Endothelial cell of umbilical vein (primary cell): Measurements from ENCODE around the gene TBC1D9. TPM values are rescaled to one million over a fixed set of nuclear protein-coding genes. Genes with fewer than 3 reads are reported as not detected.

Experiments used
- BruUV-seq: library from RNA; stranded (reverse); fragments of 400-500 nt; replicated peaks from 2 replicates; lab custom pipeline; 2021; lab: Mats Ljungman, UMichigan
- CTCF ChIA-PET: fragments of 300-600, 350-600 bp; sonication (Branson Sonifier 250); formaldehyde crosslinking; loops from one replicate; lab custom pipeline; 2021; ENCODE audit warnings: antibody characterized with exemption, inconsistent platforms; lab: Charles Lee
- POLR2A ChIA-PET: fragments of 300-600, 350-600 bp; sonication (Branson Sonifier 250); formaldehyde crosslinking; loops from one replicate; lab custom pipeline; 2021; ENCODE audit warnings: antibody characterized with exemption, inconsistent platforms; lab: Charles Lee
- DNase-seq: peaks from one replicate; pipeline ENCODE4 v3.0.0-alpha.2; 2011; ENCODE audit warnings: low read depth, low spot score
- FAIRE-seq: peaks from 2 replicates; lab custom pipeline; 2011; peaks lifted over from hg19 to GRCh38; lab: Jason Lieb, UNC
- H2AFZ ChIP-seq: 2 replicates; pipeline ENCODE4 v1.6.0; 2012; ENCODE audit warnings: low read depth, low read length, control low read depth, inconsistent platforms
- H3K27ac ChIP-seq: 2 replicates; pipeline ENCODE4 v1.5.1; 2011; ENCODE audit warnings: low read depth, mild to moderate bottlenecking, control low read depth, low read length, moderate library complexity; ENCODE audit not compliant: insufficient read depth
- H3K27me3 ChIP-seq, 2 experiments: 2 replicates each; pipeline versions ENCODE4 v1.6.0 to v1.6.1; 2011; ENCODE audit warnings: low read length in 2 of 2, mixed read lengths in 1 of 2; ENCODE audit not compliant: control insufficient read depth in 2 of 2, insufficient read depth in 2 of 2
- H3K36me3 ChIP-seq, 2 experiments: 2 replicates in 1 of 2; 3 replicates in 1 of 2; pipeline ENCODE4 v1.5.1; 2011; ENCODE audit warnings: low read length in 2 of 2, mild to moderate bottlenecking in 1 of 2, moderate library complexity in 1 of 2; ENCODE audit not compliant: control insufficient read depth in 2 of 2, insufficient read depth in 2 of 2; ENCODE audit errors: extremely low read depth in 1 of 2
- H3K4me1 ChIP-seq: 3 replicates; pipeline ENCODE4 v1.5.1; 2011; ENCODE audit warnings: mild to moderate bottlenecking, low read length; ENCODE audit not compliant: control insufficient read depth, insufficient read depth; ENCODE audit errors: extremely low read depth
- H3K4me2 ChIP-seq: 2 replicates; pipeline ENCODE4 v1.6.1; 2011; ENCODE audit warnings: low read length, control low read depth, mixed read lengths; ENCODE audit not compliant: insufficient read depth
- H3K4me3 ChIP-seq, 3 experiments: fragments of 200-600 bp in 1 of 3; sonication (generic), shearing (Covaris generic) in 1 of 3; replicated peaks in 1 of 3; 2 replicates each; pipeline ENCODE4 v1.5.1; 2011 to 2016; ENCODE audit warnings: control low read depth in 3 of 3, low read length in 3 of 3, mild to moderate bottlenecking in 2 of 3, inconsistent platforms in 1 of 3, low read depth in 1 of 3, moderate library complexity in 1 of 3; ENCODE audit not compliant: insufficient read depth in 1 of 3
- H3K79me2 ChIP-seq: 2 replicates; pipeline ENCODE4 v1.6.0; 2012; ENCODE audit warnings: low read length, inconsistent platforms; ENCODE audit not compliant: control insufficient read depth, insufficient read depth
- H3K9ac ChIP-seq: replicated peaks from 2 replicates; pipeline ENCODE3; 2011; ENCODE audit warnings: low read length, control low read depth; ENCODE audit not compliant: insufficient read depth; ENCODE audit errors: extremely low read depth
- H3K9me1 ChIP-seq: replicated peaks from 3 replicates; pipeline ENCODE4 v1.6.0; 2011; ENCODE audit warnings: mild to moderate bottlenecking, low read length; ENCODE audit not compliant: control insufficient read depth, insufficient read depth; ENCODE audit errors: extremely low read depth
- H3K9me3 ChIP-seq: replicated peaks from 2 replicates; pipeline ENCODE4 v1.5.1; 2012; ENCODE audit warnings: low read length, inconsistent platforms; ENCODE audit not compliant: control insufficient read depth, insufficient read depth
- H4K20me1 ChIP-seq: replicated peaks from 2 replicates; pipeline ENCODE3; 2011; ENCODE audit warnings: mild to moderate bottlenecking, low read length; ENCODE audit not compliant: control insufficient read depth, insufficient read depth; ENCODE audit errors: extremely low read depth
- EZH2 ChIP-seq: IDR thresholded peaks from 2 replicates; pipeline ENCODE4 v1.6.1; 2012; ENCODE audit warnings: borderline replicate concordance, low read depth, mild to moderate bottlenecking, moderate library complexity, low read length, inconsistent platforms; ENCODE audit not compliant: severe bottlenecking
- FOS ChIP-seq: IDR thresholded peaks from 2 replicates; pipeline ENCODE4 v1.6.1; 2011; ENCODE audit warnings: mild to moderate bottlenecking, low read length, moderate library complexity, borderline replicate concordance; ENCODE audit not compliant: insufficient read depth
- GATA2 ChIP-seq: IDR thresholded peaks from 2 replicates; pipeline ENCODE4 v1.7.0; 2011; ENCODE audit warnings: low read depth, mild to moderate bottlenecking, moderate library complexity, mixed read lengths, low read length; ENCODE audit not compliant: insufficient read length, insufficient read depth
- JUN ChIP-seq: IDR thresholded peaks from 2 replicates; pipeline ENCODE4 v1.6.1; 2011; ENCODE audit warnings: borderline replicate concordance, low read depth; ENCODE audit not compliant: insufficient read length, insufficient read depth
- MYC ChIP-seq: IDR thresholded peaks from one replicate; pipeline ENCODE4 v1.6.1; 2011; ENCODE audit warnings: mild to moderate bottlenecking, low read depth, low read length
- POLR2A ChIP-seq: IDR thresholded peaks from 2 replicates; pipeline ENCODE4 v1.6.1; 2012; ENCODE audit warnings: low read depth, mild to moderate bottlenecking, control low read depth, low read length
- POLR2AphosphoS5 ChIP-seq: IDR thresholded peaks from 2 replicates; pipeline ENCODE4 v1.6.1; 2012; ENCODE audit warnings: low read depth, mild to moderate bottlenecking, control low read depth, low read length, moderate library complexity; ENCODE audit not compliant: insufficient read depth
- dilution Hi-C: fragments of 300-500 bp; cut with MboI; formaldehyde crosslinking; loops from one replicate; pipeline ENCODE4 v1.15.0; 2019; ENCODE audit warnings: low sequenced_read_pairs; ENCODE audit not compliant: extremely low pct_ligation_motif_present
- intact Hi-C: fragments of 100-400 bp; cut with micrococcal nuclease; formaldehyde crosslinking; loops from one replicate; pipeline ENCODE4 v1.10.0; 2022
- polyA plus RNA-seq, 4 experiments: library from polyadenylated mRNA; depleted of rRNA in 3 of 4; stranded (reverse) in 3 of 4; unstranded in 1 of 4; fragments of >200 nt; gene quantifications; 2 replicates each; pipeline versions ENCODE4 v1.2.1 to v1.2.3, GENCODE V29; 2011 to 2012; ENCODE audit warnings: missing spikeins in 1 of 4
- total RNA-seq: library from RNA; stranded (reverse); gene quantifications from 2 replicates; pipeline ENCODE4 v1.2.3, GENCODE V29; 2021
- TF ChIP-seq, protein P1 (sequence below), 2 donors: IDR thresholded peaks; 1 replicate in 1 of 2; 2 replicates in 1 of 2; pipeline ENCODE4 v1.5.1; 2011; ENCODE audit warnings: low read length in 2 of 2, mild to moderate bottlenecking in 2 of 2, moderate library complexity in 2 of 2, control low read depth in 1 of 2, inconsistent platforms in 1 of 2, low read depth in 1 of 2; ENCODE audit not compliant: insufficient read depth in 1 of 2; ENCODE audit errors: extremely low read depth in 1 of 2
- TF ChIP-seq, protein P2 (sequence below): IDR thresholded peaks from 2 replicates; pipeline ENCODE4 v1.6.1; 2011; ENCODE audit not compliant: insufficient read depth, insufficient read length

TBC1D9 gene
- total and polyA plus RNA-seq, 2 donors (not counting 3 experiments of a cell fraction or from before 2014, with no cell fraction given), result 21.7 to 45.3 TPM

DNA sequence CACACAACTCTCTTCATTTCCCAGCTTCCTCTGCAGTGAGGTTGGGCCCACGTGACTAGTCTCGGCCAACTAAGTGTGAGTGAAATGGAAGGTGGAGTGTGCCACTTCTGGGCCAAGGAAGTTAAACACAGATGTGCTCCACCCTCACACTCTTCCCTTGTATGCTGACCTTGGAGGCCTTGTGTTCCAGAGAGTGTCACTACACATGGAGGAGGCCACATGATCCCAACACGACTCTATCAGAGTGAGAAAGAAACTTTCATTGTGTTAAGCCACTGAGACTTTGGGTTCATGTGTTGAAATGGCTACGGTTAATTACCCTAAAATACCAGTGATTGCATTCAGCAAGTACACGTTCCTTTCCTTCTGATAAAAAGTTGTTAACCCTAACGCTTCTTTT is 55.1 kb downstream of the TBC1D9 start:
- no TSS peak for BruUV-seq
- Histone ChIP-seq H3K9me1 (no peaks in the 10 kb centered on the region), H3K36me3 (peaks cover 3 to 10% of the 10 kb centered on the region in 2 experiments), H3K27me3 (no peaks in the 10 kb centered on the region), H3K79me2 (peaks cover 11% of the 10 kb centered on the region), H3K9ac (no peak overlapping the region), H2AFZ (no peak overlapping the region), H4K20me1 (no peaks in the 10 kb centered on the region), H3K4me1 (peaks cover 18% of the 10 kb centered on the region), H3K9me3 (no peaks in the 10 kb centered on the region), H3K27ac (no peak overlapping the region), H3K4me3 (no peak overlapping the region), H3K4me2 (no peak overlapping the region)
- FAIRE-seq, result no peak
- ChIA-PET CTCF (interaction anchor here (1.2 kb wide), 1 partner anchor 9 kb away, joined by 4 read pairs; no protein-coding TSS in a partner anchor), POLR2A (no interaction called here)
- intact Hi-C loops, result no loop called here
- no peak for TF ChIP-seq POLR2A
- TF ChIP-seq, protein P1, sequence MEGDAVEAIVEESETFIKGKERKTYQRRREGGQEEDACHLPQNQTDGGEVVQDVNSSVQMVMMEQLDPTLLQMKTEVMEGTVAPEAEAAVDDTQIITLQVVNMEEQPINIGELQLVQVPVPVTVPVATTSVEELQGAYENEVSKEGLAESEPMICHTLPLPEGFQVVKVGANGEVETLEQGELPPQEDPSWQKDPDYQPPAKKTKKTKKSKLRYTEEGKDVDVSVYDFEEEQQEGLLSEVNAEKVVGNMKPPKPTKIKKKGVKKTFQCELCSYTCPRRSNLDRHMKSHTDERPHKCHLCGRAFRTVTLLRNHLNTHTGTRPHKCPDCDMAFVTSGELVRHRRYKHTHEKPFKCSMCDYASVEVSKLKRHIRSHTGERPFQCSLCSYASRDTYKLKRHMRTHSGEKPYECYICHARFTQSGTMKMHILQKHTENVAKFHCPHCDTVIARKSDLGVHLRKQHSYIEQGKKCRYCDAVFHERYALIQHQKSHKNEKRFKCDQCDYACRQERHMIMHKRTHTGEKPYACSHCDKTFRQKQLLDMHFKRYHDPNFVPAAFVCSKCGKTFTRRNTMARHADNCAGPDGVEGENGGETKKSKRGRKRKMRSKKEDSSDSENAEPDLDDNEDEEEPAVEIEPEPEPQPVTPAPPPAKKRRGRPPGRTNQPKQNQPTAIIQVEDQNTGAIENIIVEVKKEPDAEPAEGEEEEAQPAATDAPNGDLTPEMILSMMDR (IDR thresholded peaks at IDR 0.05; ENCODE audit: extremely low read depth in 1 of 2, insufficient read depth in 1 of 2, low read depth in 1 of 2, low read length in 2 of 2), result no peak
- TF ChIP-seq JUN, result no peak
- TF ChIP-seq EZH2, result no peak
- TF ChIP-seq, protein P2, sequence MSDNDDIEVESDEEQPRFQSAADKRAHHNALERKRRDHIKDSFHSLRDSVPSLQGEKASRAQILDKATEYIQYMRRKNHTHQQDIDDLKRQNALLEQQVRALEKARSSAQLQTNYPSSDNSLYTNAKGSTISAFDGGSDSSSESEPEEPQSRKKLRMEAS, result no peak
- TF ChIP-seq POLR2AphosphoS5, result no peak
- TF ChIP-seq FOS, result no peak
- TF ChIP-seq MYC, result no peak
- TF ChIP-seq GATA2, result no peak
- dilution Hi-C loops, result no loop called here
- no peak for DNase-seq
